Smooth muscle cell (in vitro differentiated cells): ENCODE results near the gene NUDT14. TPM values are rescaled to one million over a fixed set of nuclear protein-coding genes. Genes with fewer than 3 reads are reported as not detected.

Experiments used
- DNase-seq: peaks from one replicate; lab custom pipeline; 2025; ENCODE audit not compliant: unreplicated experiment; lab: John Stamatoyannopoulos, UW
- H2AFZ ChIP-seq: fragments of 200-600 bp; sonication (generic); 2 replicates; pipeline ENCODE4 v1.6.0; 2016; ENCODE audit warnings: antibody characterized with exemption, low read depth, mild to moderate bottlenecking
- H3F3A ChIP-seq: fragments of 200-600 bp; sonication (generic); 2 replicates; pipeline ENCODE4 v1.6.0; 2017; ENCODE audit warnings: antibody characterized with exemption, low read depth
- H3K27ac ChIP-seq: fragments of 200-600 bp; sonication (generic); 2 replicates; pipeline ENCODE4 v1.5.1; 2016; ENCODE audit warnings: low read depth, mild to moderate bottlenecking
- H3K27me3 ChIP-seq: fragments of 200-600 bp; sonication (generic); 2 replicates; pipeline ENCODE4 v1.6.1; 2016; ENCODE audit warnings: low read depth, mild to moderate bottlenecking
- H3K36me3 ChIP-seq: fragments of 200-600 bp; sonication (generic); 2 replicates; pipeline ENCODE4 v1.5.1; 2016; ENCODE audit warnings: low read depth
- H3K4me1 ChIP-seq: fragments of 200-600 bp; sonication (generic); 2 replicates; pipeline ENCODE4 v1.5.1; 2016; ENCODE audit warnings: low read depth
- H3K4me2 ChIP-seq: fragments of 200-600 bp; sonication (generic); 2 replicates; pipeline ENCODE4 v1.6.0; 2016; ENCODE audit warnings: mild to moderate bottlenecking
- H3K4me3 ChIP-seq: fragments of 200-600 bp; sonication (generic); 2 replicates; pipeline ENCODE4 v1.5.1; 2016; ENCODE audit warnings: mild to moderate bottlenecking
- H3K79me2 ChIP-seq: fragments of 200-600 bp; sonication (generic); 2 replicates; pipeline ENCODE4 v1.6.0; 2016; ENCODE audit warnings: low read depth, mild to moderate bottlenecking
- H3K9ac ChIP-seq: fragments of 200-600 bp; sonication (generic); 2 replicates; pipeline ENCODE4 v1.6.0; 2016; ENCODE audit warnings: low read depth
- H3K9me3 ChIP-seq: fragments of 200-600 bp; sonication (generic); replicated peaks from 2 replicates; pipeline ENCODE4 v1.5.1; 2016; ENCODE audit warnings: low read depth
- H4K20me1 ChIP-seq: fragments of 200-600 bp; sonication (generic); 2 replicates; pipeline ENCODE4 v1.6.0; 2016; ENCODE audit warnings: low read depth
- CTCF ChIP-seq: fragments of 200-600 bp; sonication (generic); IDR thresholded peaks from 2 replicates; pipeline ENCODE4 v1.5.1; 2017; ENCODE audit warnings: borderline replicate concordance, mild to moderate bottlenecking, antibody characterized with exemption; ENCODE audit not compliant: insufficient read depth, poor library complexity, severe bottlenecking
- WGBS: methylation state at CpG from one replicate; pipeline ENCODE4 v1.1.7; 2016; ENCODE audit warnings: low lambda C conversion rate; 5-methylcytosine and 5-hydroxymethylcytosine counted together
- polyA plus RNA-seq: library from polyadenylated mRNA; unstranded; fragments of >200 nt; fragmentation: Nextera tagmentation; extraction: Ambion mirVana; gene quantifications from 2 replicates; pipeline ENCODE4 v1.2.1, GENCODE V29; 2016
- total RNA-seq: library from RNA; depleted of rRNA; stranded (reverse); fragments of >200 nt; gene quantifications from 2 replicates; pipeline ENCODE4 v1.2.3, GENCODE V29; 2014

NUDT14 gene
- total and polyA plus RNA-seq, 2 experiments from 2014 or later, result 7.9 to 30.7 TPM

- H3K9ac ChIP-seq, result no peak overlapping the region
- H3K4me3 ChIP-seq, result no peak overlapping the region
- WGBS, result 95% methylated on average over 19 of the region's 22 CpGs
- no peak overlapping the region for H3K4me2 ChIP-seq
- DNase-seq, result no peak
- H3K9me3 ChIP-seq, result no peaks in the 10 kb centered on the region
- H3K27ac ChIP-seq, result no peak overlapping the region
- no peaks in the 10 kb centered on the region for H3K27me3 ChIP-seq
- no peak for TF ChIP-seq CTCF
- no peaks in the 10 kb centered on the region for H4K20me1 ChIP-seq
- H3K4me1 ChIP-seq, result no peaks in the 10 kb centered on the region
- no peaks in the 10 kb centered on the region for H3F3A ChIP-seq
- no peak overlapping the region for H2AFZ ChIP-seq
- no peaks in the 10 kb centered on the region for H3K79me2 ChIP-seq
- H3K36me3 ChIP-seq, result no peaks in the 10 kb centered on the region
Measured at GRCh38 chr14:105146976-105147635, 34.0 kb downstream of the NUDT14 start.

GRCh38 chr14:105146181-105146975, 34.7 kb downstream of the NUDT14 start:
- Histone ChIP-seq H3K9ac (no peak overlapping the region), H3K4me1 (no peaks in the 10 kb centered on the region), H4K20me1 (no peaks in the 10 kb centered on the region), H3K36me3 (no peaks in the 10 kb centered on the region), H3K79me2 (no peaks in the 10 kb centered on the region), H3K4me3 (no peak overlapping the region), H3F3A (no peaks in the 10 kb centered on the region), H3K9me3 (no peaks in the 10 kb centered on the region), H2AFZ (no peak overlapping the region), H3K27ac (no peak overlapping the region), H3K27me3 (no peaks in the 10 kb centered on the region), H3K4me2 (no peak overlapping the region)
- TF ChIP-seq CTCF, result no peak
- 94% methylated on average over 37 of the region's 40 CpGs for WGBS
- no peak for DNase-seq

GRCh38 chr14:105145381-105146180, 35.5 kb downstream of the NUDT14 start:
- 96% methylated on average over 28 of the region's 28 CpGs for WGBS
- DNase-seq, result no peak
- Histone ChIP-seq H3F3A (no peaks in the 10 kb centered on the region), H3K27ac (no peak overlapping the region), H3K79me2 (no peaks in the 10 kb centered on the region), H2AFZ (no peak overlapping the region), H3K9me3 (no peaks in the 10 kb centered on the region), H3K9ac (no peak overlapping the region), H3K4me1 (no peaks in the 10 kb centered on the region), H3K27me3 (no peaks in the 10 kb centered on the region), H4K20me1 (no peaks in the 10 kb centered on the region), H3K4me3 (no peak overlapping the region), H3K4me2 (no peak overlapping the region), H3K36me3 (no peaks in the 10 kb centered on the region)
- TF ChIP-seq CTCF, result no peak
